LNCaP clone FGC (cell line): Measurements from ENCODE around the gene PACSIN2.

Experiments used
- DNase-seq: peaks from one replicate; pipeline ENCODE4 v3.0.0-alpha.2; 2011; ENCODE audit warnings: low read depth
- H3K4me3 ChIP-seq: 2 replicates; pipeline ENCODE4 v1.5.1; 2011; ENCODE audit warnings: mild to moderate bottlenecking, low read depth, low read length, control low read depth
- TF ChIP-seq, protein P1 (sequence below): IDR thresholded peaks from 2 replicates; pipeline ENCODE4 v1.5.1; 2012; ENCODE audit warnings: mild to moderate bottlenecking; ENCODE audit not compliant: control insufficient read depth, insufficient read depth; ENCODE audit errors: extremely low read depth

PACSIN2 gene

DNA sequence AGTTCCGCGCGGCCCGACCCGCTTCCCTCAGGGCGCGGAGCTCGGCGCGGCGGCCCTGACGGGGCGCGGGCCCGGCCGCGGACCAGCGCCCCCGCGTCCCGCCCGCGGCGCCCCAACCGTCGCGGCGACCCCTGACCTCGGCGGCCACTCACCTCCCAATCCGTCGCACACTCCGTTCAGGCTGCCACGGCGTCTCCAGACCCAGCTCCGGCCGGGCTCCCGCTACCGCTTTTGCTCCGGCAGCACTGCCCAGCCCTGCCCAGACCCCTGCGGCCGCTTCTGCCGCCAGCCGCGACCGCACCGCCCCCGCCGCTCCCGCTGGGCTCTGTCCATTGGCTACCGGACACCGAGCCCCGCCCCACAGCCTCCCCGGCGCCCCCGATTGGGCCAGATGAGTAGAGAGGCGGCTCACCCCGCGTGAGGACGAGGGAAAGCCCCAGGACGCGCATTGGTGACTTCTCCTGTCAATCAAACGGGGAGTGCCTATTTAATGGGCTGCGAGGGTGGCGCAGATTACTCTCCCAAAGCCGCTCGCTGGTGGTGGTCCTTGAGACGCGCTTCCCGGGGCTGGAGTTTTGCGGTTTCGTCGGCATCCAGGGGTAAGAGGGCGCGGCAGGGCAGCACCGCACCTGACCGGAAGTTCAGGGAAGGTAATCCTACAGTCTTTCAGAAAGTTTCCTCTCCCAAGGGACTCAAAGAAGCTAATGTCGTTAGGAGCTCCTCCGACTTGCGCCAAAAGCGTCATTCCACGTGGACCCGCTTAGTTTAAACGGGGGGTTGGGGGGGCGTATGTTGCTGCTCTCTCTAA lies at the start of gene PACSIN2:
Gene PACSIN2, minus strand, starts transcription at position 281 of the 808 bp plus-strand sequence. CDS start 103,069 bp downstream, outside the sequence.
- peak within 1 kb of the TSS; percentile 83 for H3K4me3 ChIP-seq
- peak; percentile 91 for DNase-seq
- TF ChIP-seq, protein P1, sequence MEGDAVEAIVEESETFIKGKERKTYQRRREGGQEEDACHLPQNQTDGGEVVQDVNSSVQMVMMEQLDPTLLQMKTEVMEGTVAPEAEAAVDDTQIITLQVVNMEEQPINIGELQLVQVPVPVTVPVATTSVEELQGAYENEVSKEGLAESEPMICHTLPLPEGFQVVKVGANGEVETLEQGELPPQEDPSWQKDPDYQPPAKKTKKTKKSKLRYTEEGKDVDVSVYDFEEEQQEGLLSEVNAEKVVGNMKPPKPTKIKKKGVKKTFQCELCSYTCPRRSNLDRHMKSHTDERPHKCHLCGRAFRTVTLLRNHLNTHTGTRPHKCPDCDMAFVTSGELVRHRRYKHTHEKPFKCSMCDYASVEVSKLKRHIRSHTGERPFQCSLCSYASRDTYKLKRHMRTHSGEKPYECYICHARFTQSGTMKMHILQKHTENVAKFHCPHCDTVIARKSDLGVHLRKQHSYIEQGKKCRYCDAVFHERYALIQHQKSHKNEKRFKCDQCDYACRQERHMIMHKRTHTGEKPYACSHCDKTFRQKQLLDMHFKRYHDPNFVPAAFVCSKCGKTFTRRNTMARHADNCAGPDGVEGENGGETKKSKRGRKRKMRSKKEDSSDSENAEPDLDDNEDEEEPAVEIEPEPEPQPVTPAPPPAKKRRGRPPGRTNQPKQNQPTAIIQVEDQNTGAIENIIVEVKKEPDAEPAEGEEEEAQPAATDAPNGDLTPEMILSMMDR: no peak

GRCh38 chr22:43060183-43060582 lies 45.2 kb upstream of the PACSIN2 start:
- no peak for DNase-seq

GRCh38 chr22:43057641-43058040 lies 42.7 kb upstream of the PACSIN2 start:
- DNase-seq: no peak

More at GRCh38 chr22:43060183-43060582, 45.2 kb upstream of the PACSIN2 start:
- H3K4me3 ChIP-seq: no peak overlapping the region
- TF ChIP-seq, protein P1: peak; percentile 56

DNA sequence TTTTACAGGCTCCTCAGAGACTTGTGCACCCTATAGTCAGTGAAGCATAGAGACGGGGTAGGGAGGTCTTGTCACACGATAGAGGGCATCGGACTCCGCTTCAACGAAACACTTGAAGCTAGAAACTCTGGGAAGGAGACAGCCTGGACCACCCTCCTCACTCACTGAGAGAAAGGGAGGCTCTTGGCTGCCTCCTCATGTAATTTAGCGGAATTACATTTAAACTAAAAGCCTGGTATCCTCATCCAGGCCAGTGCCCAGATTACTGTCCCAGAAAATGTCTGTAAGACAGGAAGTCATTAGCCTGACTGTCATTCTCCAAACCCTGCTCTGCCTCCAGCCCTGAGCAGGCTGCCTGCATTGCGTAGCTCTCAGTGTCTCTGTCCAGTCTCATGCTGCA lies 38.2 kb upstream of the PACSIN2 start:
- H3K4me3 ChIP-seq: no peak overlapping the region
- DNase-seq: no peak
- TF ChIP-seq, protein P1: peak; percentile 26; the same call in 1 of the 2 replicates

More at GRCh38 chr22:43057641-43058040, 42.7 kb upstream of the PACSIN2 start:
- TF ChIP-seq, protein P1: no peak
- no peak overlapping the region for H3K4me3 ChIP-seq

DNA sequence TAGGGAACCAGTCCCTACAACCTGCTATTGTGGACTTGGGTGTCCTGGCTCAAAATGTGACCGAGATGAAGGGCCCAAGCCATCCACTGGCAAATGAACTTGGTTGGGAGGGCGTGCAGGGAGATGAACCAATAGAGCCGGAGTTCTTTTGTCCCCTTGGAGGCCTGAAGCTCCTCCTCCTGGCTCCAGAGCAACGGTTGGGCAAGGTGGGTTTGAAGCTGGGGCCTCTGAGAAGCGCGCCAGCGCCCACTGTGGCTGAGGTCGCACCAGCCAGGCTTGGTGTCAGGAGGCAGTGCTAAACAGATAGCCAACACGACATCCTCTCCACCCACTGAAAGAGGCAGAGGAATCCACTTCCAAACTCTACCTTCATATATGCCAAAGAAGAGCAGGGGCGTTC lies 36.0 kb upstream of the PACSIN2 start:
- no peak overlapping the region for H3K4me3 ChIP-seq
- DNase-seq: no peak
- TF ChIP-seq, protein P1: no peak

GRCh38 chr22:43047605-43048004 lies 32.7 kb upstream of the PACSIN2 start:
- TF ChIP-seq, protein P1: no peak
- no peak for DNase-seq
- H3K4me3 ChIP-seq: no peak overlapping the region

DNA sequence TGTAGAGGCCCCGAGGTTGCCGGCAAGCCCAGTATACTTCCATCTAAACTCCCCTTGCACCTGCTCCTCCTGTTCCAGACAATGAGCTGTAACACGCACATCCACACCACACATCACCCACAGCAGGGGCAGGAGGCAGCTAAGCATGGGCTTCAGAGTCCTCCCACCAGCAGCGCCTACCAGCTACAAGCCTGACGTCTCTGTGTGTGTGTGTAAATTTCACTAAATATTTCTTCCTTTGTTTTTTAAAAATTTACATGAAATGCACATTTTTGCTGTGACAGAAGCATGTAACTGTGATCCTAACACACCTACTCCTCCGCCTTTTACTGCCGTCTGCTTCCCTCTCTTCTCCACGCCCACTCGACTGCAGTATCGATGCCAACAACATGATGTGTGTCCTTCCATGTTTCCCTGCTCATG lies 29.4 kb upstream of the PACSIN2 start:
- TF ChIP-seq, protein P1: no peak
- H3K4me3 ChIP-seq: no peak overlapping the region
- no peak for DNase-seq
